ENCODE measurements around the gene ATP6V0A1. TPM values are rescaled to one million over a fixed set of nuclear protein-coding genes. Genes with fewer than 3 reads are reported as not detected.
"Not testable (repeated sequence)": the region's sequence is repeated elsewhere in the genome, so short reads cannot be mapped to it uniquely, and the experiment has no call there.

Gene ATP6V0A1
- polyA plus RNA-seq, 3 donors: 56.4 to 73.6 (median 72.2) TPM

- DNase-seq: no peak
These were observed 96.5 kb downstream of the ATP6V0A1 start for GRCh38 chr17:42555122-42555622.

- not testable (repeated sequence) for DNase-seq
These were observed 97.4 kb downstream of the ATP6V0A1 start for GRCh38 chr17:42555961-42556617.

DNA sequence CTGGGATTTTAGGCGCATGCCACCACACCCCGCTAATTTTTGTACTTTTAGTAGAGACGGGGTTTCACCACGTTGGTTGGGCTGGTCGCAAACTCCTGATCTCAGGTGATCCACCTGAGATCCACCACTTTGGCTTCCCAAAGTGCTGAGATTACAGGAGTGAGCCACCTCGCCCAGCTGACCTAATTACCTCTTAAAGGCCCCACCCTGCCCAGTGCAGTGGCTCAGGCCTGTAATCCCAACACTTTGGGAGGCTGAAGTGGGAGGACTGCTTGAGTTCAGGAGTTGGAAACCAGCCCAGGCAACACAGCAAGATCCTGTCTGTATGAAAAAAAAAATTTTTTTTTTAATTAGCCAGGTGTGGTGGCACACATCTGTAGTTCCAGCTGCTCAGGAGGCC lies 100.4 kb downstream of the ATP6V0A1 start:
- DNase-seq: no peak

DNA sequence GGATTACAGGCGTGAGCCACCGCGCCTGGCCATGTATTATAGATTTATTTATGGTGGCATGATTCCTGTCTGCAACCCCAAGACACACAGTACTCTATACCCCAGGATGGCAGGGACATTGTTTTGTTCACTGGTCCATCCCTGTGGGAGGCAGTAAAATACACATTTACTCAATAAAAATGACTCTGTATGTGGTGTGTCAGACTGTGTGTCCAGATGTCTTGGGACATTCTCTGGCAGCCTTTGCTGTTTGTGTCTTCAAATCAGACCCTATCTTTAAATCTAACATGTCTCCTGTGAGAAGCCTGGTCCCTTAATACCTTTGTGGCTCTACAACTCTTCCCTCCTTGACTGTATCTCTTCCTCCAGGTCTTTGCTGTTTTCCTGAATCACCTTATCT lies 101.6 kb downstream of the ATP6V0A1 start:
- DNase-seq: no peak

GRCh38 chr17:42561897-42562387 lies 103.3 kb downstream of the ATP6V0A1 start, which contains the start of gene COASY:
TSS of gene COASY (plus strand) at chr17:42562148. CDS start at chr17:42562623, 475 bp downstream.
- DNase-seq: peak; percentile 98

DNA sequence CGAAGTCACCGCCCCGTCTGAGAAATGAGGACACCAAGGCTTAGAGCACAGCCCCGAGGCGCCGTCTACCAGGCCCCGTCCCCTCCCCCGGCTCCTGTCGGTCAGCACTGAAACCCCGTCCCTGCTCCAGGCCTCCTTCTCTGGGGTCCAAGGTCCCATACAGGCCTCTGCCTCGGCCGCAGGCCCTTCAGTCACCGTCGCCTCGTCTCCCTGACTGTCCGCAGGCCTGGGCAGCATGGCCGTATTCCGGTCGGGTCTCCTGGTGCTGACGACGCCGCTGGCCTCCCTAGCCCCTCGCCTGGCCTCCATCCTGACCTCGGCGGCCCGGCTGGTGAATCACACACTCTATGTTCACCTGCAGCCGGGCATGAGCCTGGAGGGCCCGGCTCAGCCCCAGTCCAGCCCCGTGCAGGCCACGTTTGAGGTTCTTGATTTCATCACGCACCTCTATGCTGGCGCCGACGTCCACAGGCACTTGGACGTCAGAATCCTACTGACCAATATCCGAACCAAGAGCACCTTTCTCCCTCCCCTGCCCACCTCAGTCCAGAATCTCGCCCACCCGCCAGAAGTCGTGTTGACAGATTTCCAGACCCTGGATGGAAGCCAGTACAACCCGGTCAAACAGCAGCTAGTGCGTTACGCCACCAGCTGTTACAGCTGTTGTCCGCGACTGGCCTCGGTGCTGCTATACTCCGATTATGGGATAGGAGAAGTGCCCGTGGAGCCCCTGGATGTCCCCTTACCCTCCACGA lies 103.9 kb downstream of the ATP6V0A1 start:
- DNase-seq: no peak

DNA sequence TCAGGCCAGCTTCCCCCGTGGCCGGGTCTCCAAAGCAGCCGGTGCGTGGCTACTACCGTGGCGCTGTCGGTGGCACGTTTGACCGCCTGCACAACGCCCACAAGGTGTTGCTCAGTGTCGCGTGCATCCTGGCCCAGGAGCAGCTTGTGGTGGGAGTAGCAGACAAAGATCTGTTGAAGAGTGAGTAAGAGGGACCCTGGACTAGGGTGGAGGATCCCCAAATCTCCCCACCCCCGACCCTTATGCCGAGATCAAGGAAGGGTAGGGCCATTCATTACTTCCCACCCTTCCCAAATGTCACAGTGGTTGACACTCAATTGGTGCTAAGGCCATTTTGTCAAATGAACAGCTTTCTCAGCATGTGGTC lies 104.4 kb downstream of the ATP6V0A1 start:
- DNase-seq: no peak

- no peak for DNase-seq
These were observed 104.9 kb downstream of the ATP6V0A1 start for GRCh38 chr17:42563543-42563942.

GRCh38 chr17:42563950-42564349 lies 105.3 kb downstream of the ATP6V0A1 start:
- DNase-seq: no peak

- no peak for DNase-seq
These were observed 106.3 kb downstream of the ATP6V0A1 start for GRCh38 chr17:42564815-42565522.

DNA sequence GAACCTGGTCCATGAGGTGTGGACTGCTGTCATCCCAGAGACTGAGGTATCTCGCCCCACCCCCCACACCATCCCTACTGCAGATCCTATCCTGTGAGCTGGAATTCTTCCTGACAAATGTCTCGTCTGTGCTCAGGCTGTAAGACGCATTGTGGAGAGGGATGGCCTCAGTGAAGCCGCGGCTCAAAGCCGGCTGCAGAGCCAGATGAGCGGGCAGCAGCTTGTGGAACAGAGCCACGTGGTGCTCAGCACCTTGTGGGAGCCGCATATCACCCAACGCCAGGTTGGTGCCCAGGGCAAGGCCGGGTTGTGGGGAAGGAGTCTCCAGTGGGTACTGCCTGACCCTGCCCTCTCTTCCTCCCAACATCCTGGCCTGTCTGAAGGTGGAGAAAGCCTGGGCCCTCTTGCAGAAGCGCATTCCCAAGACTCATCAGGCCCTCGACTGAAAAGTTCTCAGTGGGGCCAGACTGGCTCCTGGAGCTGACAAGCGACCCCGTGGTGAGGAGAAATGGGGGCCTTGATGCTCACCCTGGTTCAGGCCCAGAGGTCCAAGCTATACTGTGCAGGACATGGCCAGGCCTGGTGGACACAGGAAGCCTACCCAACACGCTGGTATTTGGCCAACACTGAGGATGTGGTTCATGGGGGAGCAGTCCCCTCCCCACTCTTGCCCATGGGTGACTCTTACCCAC lies 107.0 kb downstream of the ATP6V0A1 start:
- DNase-seq: no peak

- DNase-seq: no peak
These were observed 107.7 kb downstream of the ATP6V0A1 start for GRCh38 chr17:42566215-42566882.

GRCh38 chr17:42566883-42567573 lies 108.3 kb downstream of the ATP6V0A1 start, which contains the start of gene MLX:
TSS of gene MLX (plus strand) at chr17:42567100. CDS start at chr17:42567125, 25 bp downstream.
- peak; percentile 91 for DNase-seq

DNA sequence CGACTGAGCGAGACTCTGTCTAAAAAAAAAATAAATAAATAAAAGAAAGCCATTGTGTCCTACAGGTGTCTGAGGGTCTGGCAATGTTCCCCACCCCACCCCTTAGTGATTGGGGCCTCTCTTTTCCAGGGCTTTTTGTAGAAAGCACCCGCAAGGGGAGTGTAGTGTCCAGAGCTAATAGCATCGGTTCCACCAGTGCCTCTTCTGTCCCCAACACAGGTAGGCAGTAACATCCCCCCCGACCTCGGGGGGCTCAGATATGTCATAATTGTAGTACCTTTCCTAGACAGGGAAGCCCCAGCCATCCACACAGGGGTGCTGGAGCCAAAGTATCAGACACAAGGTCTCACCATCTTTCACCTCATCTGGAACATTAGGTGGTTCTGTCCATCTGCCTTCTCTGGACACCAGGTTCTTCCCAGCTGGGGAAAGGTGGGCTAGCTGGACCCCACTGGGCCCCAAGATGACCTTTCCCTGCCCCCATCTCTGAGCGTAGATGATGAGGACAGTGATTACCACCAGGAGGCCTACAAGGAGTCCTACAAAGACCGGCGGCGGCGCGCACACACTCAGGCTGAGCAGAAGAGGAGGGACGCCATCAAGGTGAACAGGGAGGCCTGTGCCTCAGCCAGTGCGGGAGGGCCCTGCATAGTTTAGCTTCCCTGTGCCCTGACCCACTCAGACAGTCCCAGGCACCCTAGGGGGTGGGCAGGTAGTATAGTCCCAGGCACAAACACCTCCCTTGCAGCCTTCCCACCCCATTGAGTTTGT lies 109.8 kb downstream of the ATP6V0A1 start:
- DNase-seq: no peak

- DNase-seq: no peak
These were observed 113.0 kb downstream of the ATP6V0A1 start for GRCh38 chr17:42571435-42572225.

Data from renal pelvis (tissue), 4 donors.